Endodermal cell (in vitro differentiated cells): ENCODE measurements around the gene RPL27. TPM values are rescaled to one million over a fixed set of nuclear protein-coding genes. Genes with fewer than 3 reads are reported as not detected.

Experiments
- DNase-seq: peaks from one replicate; pipeline ENCODE4 v3.0.0-alpha.2; 2017
- H3K27ac ChIP-seq: 2 replicates; pipeline ENCODE4 v1.5.1; 2013; ENCODE audit warnings: mild to moderate bottlenecking, low read depth, low read length, moderate library complexity
- H3K27me3 ChIP-seq: 2 replicates; pipeline ENCODE4 v1.6.1; 2013; ENCODE audit warnings: mild to moderate bottlenecking, low read length, moderate library complexity; ENCODE audit not compliant: insufficient read depth, control insufficient read depth, poor library complexity, severe bottlenecking
- H3K36me3 ChIP-seq: 2 replicates; pipeline ENCODE4 v1.7.0; 2013; ENCODE audit warnings: mild to moderate bottlenecking, low read length, moderate library complexity; ENCODE audit not compliant: control insufficient read depth, insufficient read depth
- H3K4me1 ChIP-seq: one replicate; pipeline ENCODE4 v1.7.0; 2013; ENCODE audit warnings: low read length; ENCODE audit not compliant: control insufficient read depth, insufficient read depth
- H3K4me3 ChIP-seq: 2 replicates; pipeline ENCODE4 v1.5.1; 2013; ENCODE audit warnings: mild to moderate bottlenecking, low read length, moderate library complexity
- H3K9ac ChIP-seq: 2 replicates; pipeline ENCODE4 v1.6.1; 2013; ENCODE audit warnings: mild to moderate bottlenecking, low read length, moderate library complexity; ENCODE audit not compliant: poor library complexity, severe bottlenecking; ENCODE audit errors: extremely low read depth
- H3K9me3 ChIP-seq: 2 replicates; pipeline ENCODE4 v1.6.1; 2013; ENCODE audit warnings: mild to moderate bottlenecking, low read length, moderate library complexity; ENCODE audit not compliant: control insufficient read depth
- H3K27ac Mint-ChIP-seq: 2 replicates; pipeline ENCODE4 v1.8.0; 2020; ENCODE audit warnings: mixed read lengths
- H3K27me3 Mint-ChIP-seq: 2 replicates; pipeline ENCODE4 v1.8.0; 2021; ENCODE audit warnings: mild to moderate bottlenecking, mixed read lengths; ENCODE audit not compliant: insufficient read depth
- H3K36me3 Mint-ChIP-seq: 2 replicates; pipeline ENCODE4 v1.8.0; 2020; ENCODE audit warnings: low read depth, mixed read lengths
- H3K4me1 Mint-ChIP-seq: 2 replicates; pipeline ENCODE4 v1.8.0; 2020; ENCODE audit warnings: mixed read lengths
- H3K4me3 Mint-ChIP-seq: 2 replicates; pipeline ENCODE4 v1.8.0; 2020; ENCODE audit warnings: mild to moderate bottlenecking, moderate library complexity, mixed read lengths
- H3K9me3 Mint-ChIP-seq: 2 replicates; pipeline ENCODE4 v1.8.0; 2020; ENCODE audit warnings: mild to moderate bottlenecking, mixed read lengths
- WGBS, 2 experiments: methylation state at CpG; one replicate each; pipeline versions ENCODE4 v1.1.5 to v1.1.7; 2013; ENCODE audit warnings: missing lambda C conversion rate in 2 of 2, mixed read lengths in 1 of 2; ENCODE audit not compliant: insufficient coverage in 1 of 2, insufficient read length in 1 of 2; 5-methylcytosine and 5-hydroxymethylcytosine counted together
- total RNA-seq, 2 donors: library from RNA; stranded (reverse); fragmentation: NEBNext Ultra II Directional in 1 of 2; extraction: Animal tissue kit (Norgen Biotek cat#: 25700) in 1 of 2; gene quantifications; 2 replicates in 1 of 2; 3 replicates in 1 of 2; pipeline ENCODE4 v1.2.1, GENCODE V29; 2021
- TF ChIP-seq, protein P1 (sequence below): fragments of 200-600 bp; sonication (generic); conservative IDR thresholded peaks from 2 replicates; pipeline ENCODE4 v1.5.0; 2021; ENCODE audit warnings: antibody characterized with exemption, mild to moderate bottlenecking

The RPL27 gene
- total RNA-seq, 2 donors from 2014 or later = 1,077 to 1,196 TPM

DNA sequence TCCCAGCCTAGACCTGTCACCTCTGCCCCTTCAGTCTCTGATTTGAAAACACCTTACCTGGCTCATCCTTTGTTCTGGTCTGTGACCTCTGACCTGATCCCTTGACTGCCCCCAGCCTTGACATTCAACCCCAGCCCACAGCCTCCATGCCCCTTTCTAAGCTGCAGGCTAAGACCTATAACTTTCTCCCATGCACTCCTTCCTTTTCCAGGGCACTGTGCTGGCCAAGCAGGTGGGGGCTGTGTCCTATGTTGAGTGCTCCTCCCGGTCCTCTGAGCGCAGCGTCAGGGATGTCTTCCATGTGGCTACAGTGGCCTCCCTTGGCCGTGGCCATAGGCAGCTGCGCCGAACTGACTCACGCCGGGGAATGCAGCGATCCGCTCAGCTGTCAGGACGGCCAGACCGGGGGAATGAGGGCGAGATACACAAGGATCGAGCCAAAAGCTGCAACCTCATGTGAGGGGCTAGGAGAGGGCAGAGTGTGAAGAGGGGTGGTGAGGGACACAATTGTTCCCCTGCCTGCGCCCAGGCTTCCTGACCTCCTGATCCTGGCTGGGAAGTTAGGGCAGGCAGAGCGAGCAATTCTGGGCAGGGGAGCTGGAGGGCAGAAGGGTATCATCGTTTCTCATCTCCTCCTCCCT is 30.1 kb downstream of the RPL27 start:
- no peak for DNase-seq
- H3K27ac Mint-ChIP-seq = no peak overlapping the region

GRCh38 chr17:43030137-43030767 is 32.0 kb downstream of the RPL27 start:
- H3K36me3 ChIP-seq = no peaks in the 10 kb centered on the region
- WGBS, 2 experiments = 89 to 94% methylated on average over 6 of the region's 6 CpGs
- no peak overlapping the region for H3K4me3 Mint-ChIP-seq

More for the DNA sequence above, 30.1 kb downstream of the RPL27 start:
- TF ChIP-seq, protein P1, sequence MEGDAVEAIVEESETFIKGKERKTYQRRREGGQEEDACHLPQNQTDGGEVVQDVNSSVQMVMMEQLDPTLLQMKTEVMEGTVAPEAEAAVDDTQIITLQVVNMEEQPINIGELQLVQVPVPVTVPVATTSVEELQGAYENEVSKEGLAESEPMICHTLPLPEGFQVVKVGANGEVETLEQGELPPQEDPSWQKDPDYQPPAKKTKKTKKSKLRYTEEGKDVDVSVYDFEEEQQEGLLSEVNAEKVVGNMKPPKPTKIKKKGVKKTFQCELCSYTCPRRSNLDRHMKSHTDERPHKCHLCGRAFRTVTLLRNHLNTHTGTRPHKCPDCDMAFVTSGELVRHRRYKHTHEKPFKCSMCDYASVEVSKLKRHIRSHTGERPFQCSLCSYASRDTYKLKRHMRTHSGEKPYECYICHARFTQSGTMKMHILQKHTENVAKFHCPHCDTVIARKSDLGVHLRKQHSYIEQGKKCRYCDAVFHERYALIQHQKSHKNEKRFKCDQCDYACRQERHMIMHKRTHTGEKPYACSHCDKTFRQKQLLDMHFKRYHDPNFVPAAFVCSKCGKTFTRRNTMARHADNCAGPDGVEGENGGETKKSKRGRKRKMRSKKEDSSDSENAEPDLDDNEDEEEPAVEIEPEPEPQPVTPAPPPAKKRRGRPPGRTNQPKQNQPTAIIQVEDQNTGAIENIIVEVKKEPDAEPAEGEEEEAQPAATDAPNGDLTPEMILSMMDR = no peak
- peaks cover 5% of the 10 kb centered on the region for H3K4me1 ChIP-seq
- H3K27ac ChIP-seq = no peak overlapping the region
- H3K36me3 ChIP-seq = no peaks in the 10 kb centered on the region
- peaks cover 30% of the 10 kb centered on the region for H3K4me1 Mint-ChIP-seq
- H3K27me3 Mint-ChIP-seq = no peaks in the 10 kb centered on the region
- H3K9me3 Mint-ChIP-seq = no peaks in the 10 kb centered on the region
- H3K27me3 ChIP-seq = no peaks in the 10 kb centered on the region
- WGBS, 2 experiments = 92 to 97% methylated on average over 10 to 16 of the region's 17 CpGs
- no peak overlapping the region for H3K9ac ChIP-seq
- no peaks in the 10 kb centered on the region for H3K9me3 ChIP-seq
- H3K4me3 Mint-ChIP-seq = no peak overlapping the region
- peaks cover 21% of the 10 kb centered on the region for H3K36me3 Mint-ChIP-seq
- H3K4me3 ChIP-seq = no peak overlapping the region

GRCh38 chr17:43031666-43032065 is 33.4 kb downstream of the RPL27 start:
- Mint-ChIP-seq H3K9me3 (no peaks in the 10 kb centered on the region), H3K4me1 (peaks cover 60% of the 10 kb centered on the region), H3K27me3 (no peaks in the 10 kb centered on the region), H3K36me3 (peaks cover 21% of the 10 kb centered on the region), H3K4me3 (no peak overlapping the region), H3K27ac (peak overlapping the region; percentile 44)
- TF ChIP-seq, protein P1 = no peak
- Histone ChIP-seq H3K9ac (no peak overlapping the region), H3K9me3 (no peaks in the 10 kb centered on the region), H3K27me3 (no peaks in the 10 kb centered on the region), H3K27ac (peak overlapping the region; percentile 26), H3K4me3 (no peak overlapping the region), H3K36me3 (no peaks in the 10 kb centered on the region), H3K4me1 (peaks cover 17% of the 10 kb centered on the region)
- whole genome bisulfite sequencing, 2 experiments = 75% methylated on average over 2 of the region's 3 CpGs; no CpG with 5 or more reads in 1 of the 2 experiments
- DNase-seq = peak; percentile 55

More at GRCh38 chr17:43030137-43030767, 32.0 kb downstream of the RPL27 start:
- Mint-ChIP-seq H3K4me1 (peaks cover 49% of the 10 kb centered on the region), H3K27me3 (no peaks in the 10 kb centered on the region), H3K27ac (peak overlapping the region; percentile 2), H3K9me3 (no peaks in the 10 kb centered on the region), H3K36me3 (peaks cover 21% of the 10 kb centered on the region)
- TF ChIP-seq, protein P1 = no peak
- no peak for DNase-seq
- Histone ChIP-seq H3K4me1 (peaks cover 9% of the 10 kb centered on the region), H3K27ac (peak overlapping the region; percentile 2), H3K9ac (no peak overlapping the region), H3K4me3 (no peak overlapping the region), H3K27me3 (no peaks in the 10 kb centered on the region), H3K9me3 (no peaks in the 10 kb centered on the region)
